ENCODE data around the gene IYD.
"Not testable (repeated sequence)": the region's sequence is repeated elsewhere in the genome, so short reads cannot be mapped to it uniquely, and the experiment has no call there.

IYD gene

DNA sequence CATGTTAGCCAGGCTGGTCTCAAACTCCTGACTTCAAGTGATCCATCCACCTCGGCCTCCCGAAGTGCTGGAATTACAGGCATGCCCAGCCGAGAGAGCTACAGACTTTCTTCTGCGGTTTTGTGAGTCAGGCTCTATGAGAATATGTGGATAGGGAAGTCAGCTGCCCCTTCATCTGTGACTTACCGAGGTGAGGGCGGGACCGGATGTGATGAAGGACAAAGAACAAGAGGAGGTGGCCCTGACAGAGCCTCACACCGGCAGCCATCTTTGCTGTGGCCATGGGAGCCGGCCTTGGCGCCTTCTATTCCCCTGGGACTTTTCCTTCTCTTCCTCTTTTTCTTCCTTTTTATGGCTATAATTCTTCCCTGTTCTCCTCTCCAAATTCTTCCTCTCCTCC lies 67.0 kb downstream of the IYD start:
- no peak for DNase-seq

DNA sequence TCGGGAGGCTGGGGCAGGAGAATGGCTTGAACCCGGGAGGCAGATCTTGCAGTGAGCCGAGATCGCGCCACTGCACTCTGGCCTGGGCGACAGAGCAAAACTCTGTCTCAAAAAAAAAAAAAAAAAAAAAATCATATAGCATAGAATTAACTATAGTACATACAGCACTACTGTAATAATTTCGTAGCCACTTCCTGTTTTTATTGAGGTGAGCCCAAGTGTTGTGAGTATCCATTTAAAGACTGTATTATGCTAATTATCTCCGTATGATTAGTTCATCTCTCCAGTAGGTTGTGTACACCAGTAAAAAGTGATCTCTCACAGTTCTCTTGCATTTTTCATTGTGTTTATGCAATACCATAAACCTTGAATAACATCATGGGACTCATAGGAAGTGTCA lies 70.6 kb downstream of the IYD start:
- no peak for DNase-seq

DNA sequence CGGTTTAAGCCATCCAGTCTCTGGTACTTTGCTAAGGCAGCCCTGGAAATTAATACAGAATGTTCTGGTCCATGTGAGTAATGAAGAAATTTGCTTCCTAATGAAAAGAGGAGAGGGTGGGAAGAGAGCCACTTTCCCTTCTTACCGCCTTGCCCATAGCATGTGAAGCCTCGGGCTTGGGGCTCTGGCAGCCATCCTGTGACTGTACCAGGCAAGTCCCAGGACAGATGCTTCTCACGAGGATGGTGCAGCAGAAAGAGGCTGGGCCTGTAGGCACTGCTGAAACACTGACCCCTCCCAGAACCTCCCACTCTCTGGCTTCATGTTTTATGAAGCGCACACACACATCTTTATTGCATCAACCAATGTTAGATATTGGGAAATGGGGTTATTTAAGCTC lies 74.8 kb downstream of the IYD start:
- no peak for DNase-seq

DNA sequence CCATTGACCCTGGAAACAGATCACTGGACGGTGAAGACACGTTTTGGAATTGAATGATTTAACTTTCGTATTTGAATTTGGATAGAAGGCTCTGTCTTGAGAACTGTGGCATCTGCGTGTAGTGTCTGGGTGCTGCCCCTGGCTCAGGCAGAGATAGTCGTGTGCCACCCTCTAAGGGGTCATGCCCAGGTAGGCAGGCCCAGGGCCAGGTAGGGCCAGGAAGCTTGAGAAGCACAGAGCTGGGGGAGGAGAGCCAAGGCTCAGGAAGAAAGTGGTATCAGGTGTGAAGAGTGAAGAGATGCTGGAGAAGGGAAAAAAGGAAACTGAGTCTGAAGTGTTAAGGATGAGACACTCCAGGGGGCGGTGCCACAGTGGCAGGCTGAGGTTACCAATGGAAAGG lies 75.5 kb downstream of the IYD start:
- DNase-seq: no peak

DNA sequence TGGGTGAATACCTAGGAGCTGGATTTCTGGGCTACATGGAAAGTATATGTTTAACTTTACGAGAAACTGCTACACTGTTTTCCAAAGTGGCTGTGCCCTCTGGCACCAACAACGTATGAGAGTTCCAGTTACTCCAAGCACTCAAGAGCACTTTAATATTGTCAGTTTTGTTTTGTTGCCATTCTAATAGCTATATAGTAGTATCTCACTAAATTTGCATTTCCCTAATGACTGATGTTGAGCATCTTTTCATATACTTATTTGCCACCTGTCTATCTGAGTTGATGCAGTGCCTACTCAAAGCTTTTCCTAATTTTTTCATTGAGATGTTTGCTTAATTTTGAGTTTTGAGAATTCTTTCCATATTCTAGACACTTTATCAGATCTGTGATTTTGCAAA lies 76.7 kb downstream of the IYD start:
- no peak for DNase-seq

DNA sequence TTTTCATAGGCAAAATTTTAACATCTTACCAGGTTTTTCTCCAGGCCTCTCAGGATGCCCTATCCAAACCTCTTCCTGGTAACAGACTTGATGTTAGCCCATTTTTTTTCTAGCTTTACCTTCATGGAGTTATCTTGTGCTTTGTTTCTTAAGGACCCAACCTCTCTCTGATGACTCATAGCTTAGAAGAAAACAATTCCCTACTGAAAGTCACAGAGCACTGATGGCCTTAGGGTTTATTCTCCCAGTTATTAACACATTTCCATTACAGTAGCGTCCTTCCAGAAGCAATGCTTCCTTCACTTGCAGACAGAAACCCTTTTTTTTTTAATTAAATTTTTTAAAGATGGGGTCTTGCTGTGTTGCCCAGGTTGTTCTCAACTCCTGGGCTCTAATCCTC lies 79.4 kb downstream of the IYD start:
- no peak for DNase-seq

DNA sequence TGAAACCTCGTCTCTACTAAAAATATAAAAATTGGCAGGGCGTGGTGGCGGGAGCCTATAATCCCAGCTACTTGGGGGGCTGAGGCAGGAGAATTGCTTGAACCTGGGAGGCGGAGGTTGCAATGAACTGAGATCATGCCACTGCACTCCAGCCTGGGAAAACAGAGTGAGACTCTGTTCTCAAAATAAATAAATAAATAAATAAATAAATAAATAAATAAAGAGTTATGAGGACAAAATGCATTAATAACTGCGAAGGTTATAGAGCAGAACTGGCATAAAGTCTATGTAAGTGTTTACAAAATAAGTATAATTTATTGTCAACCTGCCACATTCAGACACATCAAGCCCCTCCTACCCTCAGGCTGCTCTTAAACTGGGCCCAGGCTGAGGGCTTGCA lies 80.2 kb downstream of the IYD start:
- DNase-seq: not testable (repeated sequence)

DNA sequence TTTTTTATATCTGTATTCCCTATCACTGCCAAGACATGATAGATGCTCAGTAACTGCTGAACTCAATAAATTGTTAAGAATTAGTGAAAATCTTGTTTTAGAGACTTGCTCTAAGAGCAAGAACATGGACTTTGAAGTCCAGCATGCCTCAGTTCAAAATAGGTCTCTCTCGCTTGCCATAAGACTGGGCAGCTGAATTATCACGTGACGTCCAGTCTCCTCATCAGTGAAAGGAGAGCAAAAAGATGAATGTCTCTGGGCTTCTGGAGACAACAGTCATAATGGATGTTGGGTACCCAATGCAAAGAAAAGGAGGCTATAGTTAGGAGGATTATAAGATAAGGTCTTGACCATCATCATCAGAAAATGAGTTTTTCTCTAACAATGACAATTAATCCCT lies 82.1 kb downstream of the IYD start:
- DNase-seq: no peak

DNA sequence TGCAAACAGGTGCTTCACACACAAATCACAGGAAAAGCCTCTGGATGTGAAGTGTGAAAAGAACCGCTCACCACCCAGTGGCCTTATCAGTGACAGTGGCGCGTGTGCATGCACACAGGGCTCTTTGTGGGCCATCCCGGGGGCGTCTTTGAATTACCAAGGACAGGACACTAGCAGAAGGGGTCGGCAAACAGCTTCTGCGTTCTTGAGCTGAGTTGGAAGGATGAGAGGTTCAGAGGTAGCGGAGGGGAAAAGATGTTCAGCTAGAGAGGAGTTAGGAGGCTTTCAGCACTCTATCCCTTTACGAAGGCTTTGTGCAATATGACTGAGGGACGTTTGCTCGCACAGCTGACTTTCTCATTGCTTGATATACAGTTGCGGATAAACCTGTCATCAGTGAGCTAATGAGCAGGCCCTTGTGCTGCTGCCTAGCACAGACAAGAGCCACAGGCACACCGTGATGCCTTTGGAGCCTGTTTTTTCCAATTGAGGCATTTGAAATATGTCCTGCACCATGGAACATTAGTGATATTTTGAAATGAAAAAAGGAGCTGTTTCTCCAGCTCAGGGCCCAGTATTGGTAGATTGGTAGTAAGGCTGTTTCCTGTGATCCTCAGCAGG lies 83.1 kb downstream of the IYD start:
- no peak for DNase-seq

DNA sequence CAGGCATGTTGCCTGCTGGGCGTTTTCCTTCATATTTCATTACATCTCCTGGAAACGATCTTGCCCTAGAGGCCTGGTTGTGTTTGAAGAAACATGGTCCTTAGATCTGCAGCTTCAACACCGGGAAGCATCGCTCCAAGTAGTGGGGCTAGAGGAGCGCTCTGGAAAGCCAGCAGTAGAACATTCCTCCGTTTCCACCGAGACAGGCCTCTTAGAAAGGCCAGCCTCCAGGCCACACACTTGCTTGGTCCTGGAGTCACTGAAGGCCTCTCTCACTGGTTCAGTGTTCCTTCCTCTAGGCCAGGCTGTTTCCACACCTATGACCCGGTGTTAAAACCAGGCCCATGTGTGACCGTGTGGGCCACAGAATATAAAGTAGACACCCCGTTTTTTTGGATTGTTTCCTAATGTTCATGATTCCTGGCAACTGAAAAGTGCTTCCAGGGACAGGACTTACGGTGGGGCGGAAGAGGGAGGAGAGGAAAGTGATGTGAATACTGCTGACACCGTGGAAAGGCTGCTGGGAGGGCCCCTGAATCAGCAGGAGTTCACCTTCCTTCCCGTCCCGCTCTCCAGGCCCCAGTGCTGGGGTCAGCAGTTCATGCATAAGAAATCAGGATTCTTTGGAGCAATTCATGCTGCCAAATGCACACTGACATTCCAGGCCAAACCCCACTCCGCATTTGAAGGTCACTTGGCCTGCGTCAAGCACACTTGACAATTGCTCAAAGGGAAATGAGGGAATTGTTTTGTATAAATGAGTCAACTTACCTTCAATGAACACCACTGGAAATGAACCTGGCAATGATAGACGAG lies 83.8 kb downstream of the IYD start:
- no peak for DNase-seq

DNA sequence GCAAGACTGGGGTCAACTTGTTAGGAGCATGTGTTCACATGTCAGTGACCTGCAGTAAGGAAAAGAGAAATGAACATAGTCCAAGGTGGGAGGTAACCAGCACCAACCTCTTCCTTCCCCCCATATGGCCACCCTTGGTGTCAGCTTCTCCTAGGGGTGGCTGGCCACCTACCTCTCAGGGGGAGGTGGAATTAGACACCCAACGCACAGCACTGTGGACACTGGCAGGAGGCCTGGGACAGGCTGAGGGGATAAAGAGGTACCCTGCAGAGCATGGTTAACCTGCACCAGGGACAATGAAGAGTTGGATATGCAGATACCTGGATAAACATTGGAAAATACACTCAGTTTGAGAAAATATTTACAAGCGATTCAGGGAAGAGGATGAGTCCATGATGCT lies 84.5 kb downstream of the IYD start:
- no peak for DNase-seq

Data from activated CD4-positive, alpha-beta T cell treated with anti-CD3 and anti-CD28 coated beads for 1 hour (primary cell).